DOHH2 (cell line): ENCODE results near the gene DPEP3.

Source experiments
- H3F3A ChIP-seq: fragments of 200-600 bp; sonication (generic), shearing (Covaris generic); 2 replicates; pipeline ENCODE4 v1.6.0; 2016; ENCODE audit warnings: antibody characterized with exemption, mild to moderate bottlenecking; ENCODE audit not compliant: control insufficient read depth, insufficient read depth
- H3K27ac ChIP-seq: fragments of 200-600 bp; sonication (generic); 2 replicates; pipeline ENCODE4 v1.5.1; 2014; ENCODE audit warnings: low read depth, mild to moderate bottlenecking, low read length, moderate library complexity
- H3K27me3 ChIP-seq: fragments of 200-600 bp; sonication (generic); 2 replicates; pipeline ENCODE4 v1.6.1; 2014; ENCODE audit warnings: mild to moderate bottlenecking, low read length, mixed read lengths; ENCODE audit not compliant: control insufficient read depth
- H3K36me3 ChIP-seq: fragments of 200-600 bp; sonication (generic); 2 replicates; pipeline ENCODE4 v1.6.1; 2014; ENCODE audit warnings: mild to moderate bottlenecking, low read length, moderate library complexity, mixed read lengths; ENCODE audit not compliant: control insufficient read depth
- H3K4me1 ChIP-seq: fragments of 200-600 bp; sonication (generic); 2 replicates; pipeline ENCODE4 v1.6.1; 2014; ENCODE audit warnings: mild to moderate bottlenecking, low read length, mixed read lengths; ENCODE audit not compliant: control insufficient read depth
- H3K4me2 ChIP-seq: fragments of 200-600 bp; sonication (generic); 2 replicates; pipeline ENCODE4 v1.6.0; 2014; ENCODE audit warnings: mild to moderate bottlenecking, low read length, moderate library complexity
- H3K4me3 ChIP-seq: fragments of 200-600 bp; sonication (generic); 2 replicates; pipeline ENCODE4 v1.5.1; 2014; ENCODE audit warnings: mild to moderate bottlenecking, low read length, mixed read lengths
- H3K79me2 ChIP-seq: fragments of 200-600 bp; sonication (generic); 2 replicates; pipeline ENCODE4 v1.6.1; 2014; ENCODE audit warnings: mild to moderate bottlenecking, low read length, mixed read lengths; ENCODE audit not compliant: control insufficient read depth
- H3K9me2 ChIP-seq: fragments of 200-600 bp; sonication (generic); replicated peaks from 2 replicates; pipeline ENCODE4 v1.6.1; 2014; ENCODE audit warnings: mild to moderate bottlenecking, low read length, mixed read lengths; ENCODE audit not compliant: control insufficient read depth
- H3K9me3 ChIP-seq: fragments of 200-600 bp; sonication (generic); 2 replicates; pipeline ENCODE4 v1.6.1; 2014; ENCODE audit warnings: antibody characterized with exemption, low read length, mixed read lengths; ENCODE audit not compliant: control insufficient read depth, insufficient read depth
- H4K20me1 ChIP-seq: fragments of 200-600 bp; sonication (generic); 2 replicates; pipeline ENCODE4 v1.6.0; 2014; ENCODE audit warnings: low read depth, mild to moderate bottlenecking, antibody characterized with exemption, low read length, moderate library complexity; ENCODE audit not compliant: control insufficient read depth, insufficient read depth
- CTCF ChIP-seq: fragments of 200-600 bp; sonication (generic); IDR thresholded peaks from one replicate; pipeline ENCODE4 v1.5.1; 2014; ENCODE audit warnings: antibody characterized with exemption, mild to moderate bottlenecking, low read depth, low read length; ENCODE audit not compliant: poor library complexity, severe bottlenecking
- EZH2phosphoT487 ChIP-seq: fragments of 200-600 bp; sonication (generic); IDR thresholded peaks from 2 replicates; pipeline ENCODE4 v1.6.1; 2017; ENCODE audit warnings: borderline replicate concordance, mild to moderate bottlenecking, antibody characterized with exemption, low read length, moderate library complexity, mixed read lengths

The DPEP3 gene

GRCh38 chr16:67935101-67935401, 45.2 kb downstream of the DPEP3 start:
- Histone ChIP-seq H3K4me1 (peaks cover 21% of the 10 kb centered on the region), H3K27ac (no peak overlapping the region), H3F3A (peaks cover 4% of the 10 kb centered on the region; the same call in 1 of the 2 replicates), H3K27me3 (no peaks in the 10 kb centered on the region), H3K79me2 (peaks cover 31% of the 10 kb centered on the region), H3K4me2 (peak overlapping the region; percentile 98), H3K36me3 (peaks cover 47% of the 10 kb centered on the region), H3K9me3 (no peaks in the 10 kb centered on the region), H4K20me1 (no peaks in the 10 kb centered on the region), H3K9me2 (no peaks in the 10 kb centered on the region), H3K4me3 (peak overlapping the region; percentile 98)
- TF ChIP-seq CTCF (no peak), EZH2phosphoT487 (no peak)

GRCh38 chr16:67934306-67935100, 45.8 kb downstream of the DPEP3 start:
- H3K4me3 ChIP-seq: peak overlapping the region; percentile 98
- H3K4me2 ChIP-seq: peak overlapping the region; percentile 98
- H3K9me2 ChIP-seq: no peaks in the 10 kb centered on the region
- no peaks in the 10 kb centered on the region for H3K9me3 ChIP-seq
- H3K27me3 ChIP-seq: no peaks in the 10 kb centered on the region
- H3K36me3 ChIP-seq: peaks cover 43% of the 10 kb centered on the region
- no peak overlapping the region for H3K27ac ChIP-seq
- no peaks in the 10 kb centered on the region for H4K20me1 ChIP-seq
- H3K4me1 ChIP-seq: peaks cover 21% of the 10 kb centered on the region
- peaks cover 4% of the 10 kb centered on the region; the same call in 1 of the 2 replicates for H3F3A ChIP-seq
- peaks cover 31% of the 10 kb centered on the region for H3K79me2 ChIP-seq
- TF ChIP-seq EZH2phosphoT487 (no peak), CTCF (no peak)

GRCh38 chr16:67933805-67934204, 46.5 kb downstream of the DPEP3 start:
- Histone ChIP-seq H3K36me3 (peaks cover 48% of the 10 kb centered on the region), H3K9me2 (no peaks in the 10 kb centered on the region), H3K27me3 (no peaks in the 10 kb centered on the region), H3K4me2 (no peak overlapping the region), H3K4me1 (peaks cover 21% of the 10 kb centered on the region), H3K4me3 (no peak overlapping the region), H3K9me3 (no peaks in the 10 kb centered on the region), H3F3A (peaks cover 4% of the 10 kb centered on the region; the same call in 1 of the 2 replicates), H3K27ac (no peak overlapping the region), H3K79me2 (peaks cover 31% of the 10 kb centered on the region), H4K20me1 (no peaks in the 10 kb centered on the region)
- TF ChIP-seq CTCF: no peak
- TF ChIP-seq EZH2phosphoT487: no peak
